Ishikawa (cell line): ENCODE measurements around the gene ATXN1.

ENCODE experiments used
- EP300 ChIP-seq: IDR thresholded peaks from 2 replicates; pipeline ENCODE4 v1.6.1; 2012; ENCODE audit warnings: borderline replicate concordance
- RAD21 ChIP-seq: IDR thresholded peaks from 2 replicates; pipeline ENCODE4 v1.6.1; 2012; ENCODE audit warnings: low read depth

GRCh38 chr6:16688436-16688835, 72.8 kb downstream of the ATXN1 start:
- TF ChIP-seq EP300: no peak
- no peak for TF ChIP-seq RAD21
